CD4-positive, alpha-beta T cell treated with Interleukin-10 for 1 hour (primary cell): ENCODE data around the gene XYLT2.
A peak's percentile ranks its signal among the peaks of the same experiment; 100 is the strongest.
"Not testable (repeated sequence)": the region's sequence is repeated elsewhere in the genome, so short reads cannot be mapped to it uniquely, and the experiment has no call there.

Experiments used
- DNase-seq: peaks from one replicate; pipeline ENCODE4 v3.0.0-alpha.2; 2020

XYLT2 gene

DNA sequence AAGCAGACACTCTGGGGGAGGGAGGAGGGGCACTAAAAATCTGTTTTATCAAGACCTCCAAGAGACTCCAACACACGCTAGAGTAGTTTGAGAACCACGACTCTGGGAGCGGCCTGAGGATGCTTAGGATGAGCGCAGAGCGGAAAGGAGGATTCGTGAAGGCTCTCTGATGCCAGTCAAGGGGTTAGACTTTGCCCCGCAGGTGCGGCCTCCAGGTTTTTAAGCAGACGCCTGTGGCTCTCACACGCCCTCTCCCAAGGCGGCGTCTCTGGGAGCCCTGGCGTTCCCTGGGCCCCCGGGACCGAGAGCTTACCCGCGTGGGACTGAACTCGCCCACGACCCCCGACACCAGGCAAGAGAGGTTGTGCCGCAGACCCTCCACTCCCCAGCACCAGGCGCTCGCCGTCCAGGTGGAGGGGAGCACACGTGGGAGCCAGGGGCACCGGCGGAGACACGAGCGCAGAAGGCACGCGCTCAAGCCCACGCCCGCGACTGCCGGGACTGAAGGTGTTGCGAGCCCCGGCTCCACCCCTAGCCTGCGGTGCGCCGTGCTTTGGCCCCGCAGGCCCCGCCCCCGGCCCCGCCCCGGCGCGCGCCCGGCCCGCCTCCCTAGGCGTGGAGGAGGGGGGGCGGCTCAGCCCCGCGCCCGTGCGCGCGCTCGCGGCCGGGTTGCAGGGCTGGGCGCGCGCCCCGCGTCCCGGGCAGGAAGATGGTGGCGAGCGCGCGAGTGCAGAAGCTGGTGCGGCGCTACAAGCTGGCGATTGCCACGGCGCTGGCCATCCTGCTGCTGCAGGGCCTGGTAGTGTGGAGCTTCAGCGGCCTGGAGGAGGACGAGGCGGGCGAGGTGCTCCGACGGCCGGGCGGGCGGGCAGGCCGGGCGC is at the start of gene XYLT2:
TSS of gene XYLT2 (plus strand) at position 695 of the 881 bp plus-strand sequence. CDS start at position 710, 15 bp downstream.
- peak; percentile 94 for DNase-seq

- peak; percentile 84 for DNase-seq
These were observed 48.5 kb upstream of the XYLT2 start for GRCh38 chr17:50297407-50297865.

GRCh38 chr17:50298018-50298417 is 47.9 kb upstream of the XYLT2 start:
- no peak for DNase-seq

DNA sequence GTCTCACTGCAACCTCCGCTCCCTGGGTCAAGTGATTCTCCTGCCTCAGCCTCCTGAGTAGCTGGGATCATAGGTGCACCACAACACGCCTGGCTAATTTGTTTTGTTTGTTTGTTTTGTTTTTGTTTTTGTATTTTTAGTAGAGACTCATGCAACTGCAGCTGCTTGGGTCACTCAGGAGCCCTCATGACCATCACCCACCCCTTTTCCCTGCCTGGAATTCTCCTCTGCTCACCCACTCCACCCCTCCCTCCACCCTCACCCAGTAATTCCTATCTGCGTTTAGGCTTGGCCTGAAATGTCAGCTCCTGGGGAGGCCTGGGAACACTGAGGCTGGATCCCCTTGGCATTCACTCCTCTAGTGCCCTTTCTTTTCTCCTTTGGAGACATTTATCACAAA is 46.1 kb upstream of the XYLT2 start:
- DNase-seq = no peak

- DNase-seq = not testable (repeated sequence)
These were observed 45.1 kb upstream of the XYLT2 start for GRCh38 chr17:50300824-50301223.

GRCh38 chr17:50301891-50302584 is 43.9 kb upstream of the XYLT2 start:
- no peak for DNase-seq

DNA sequence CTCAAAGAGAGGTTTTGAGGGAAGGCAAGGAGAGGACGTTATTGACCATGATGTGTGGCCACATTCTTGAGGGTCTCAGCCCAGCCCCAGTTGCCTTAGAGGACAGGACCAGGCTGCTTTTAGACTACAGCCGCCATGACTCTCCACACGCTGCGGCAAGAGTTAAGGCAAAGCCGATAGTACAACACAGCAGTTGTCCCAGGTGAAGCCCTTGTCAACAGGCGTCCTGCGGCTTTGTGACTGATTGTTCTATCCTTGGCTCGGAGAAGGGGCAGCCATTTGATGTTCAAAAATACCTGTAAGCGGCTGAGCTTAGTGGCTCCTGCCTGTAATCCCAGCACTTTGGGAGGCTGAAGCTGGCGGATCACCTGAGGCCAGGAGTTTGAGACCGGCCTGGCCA is 42.9 kb upstream of the XYLT2 start:
- DNase-seq = no peak

DNA sequence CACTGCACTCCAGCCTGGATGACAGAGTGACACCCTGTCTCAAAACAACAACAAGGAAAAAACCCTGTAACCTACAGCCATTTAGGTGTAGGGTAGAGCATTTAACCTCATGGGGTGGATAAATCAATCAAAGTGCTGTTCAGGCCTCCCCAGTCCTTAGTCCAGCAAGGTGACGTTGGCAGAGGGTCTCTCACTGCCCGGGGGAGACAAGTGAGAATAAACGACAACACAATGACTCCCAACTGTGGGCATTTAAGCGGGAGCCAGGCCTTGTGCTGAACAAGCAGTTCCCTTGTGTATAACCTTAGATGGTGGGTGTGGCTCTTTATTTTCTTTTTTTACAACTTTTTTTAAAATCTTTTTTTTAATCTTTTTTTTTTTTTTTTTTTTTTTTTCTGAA is 42.3 kb upstream of the XYLT2 start:
- no peak for DNase-seq

- DNase-seq = no peak
These were observed 41.0 kb upstream of the XYLT2 start for GRCh38 chr17:50304781-50305404.

- DNase-seq = no peak
These were observed 38.3 kb upstream of the XYLT2 start for GRCh38 chr17:50307654-50308053.

- no peak for DNase-seq
These were observed 37.3 kb upstream of the XYLT2 start for GRCh38 chr17:50308666-50309065.

GRCh38 chr17:50310455-50311111 is 35.3 kb upstream of the XYLT2 start:
- DNase-seq = no peak

GRCh38 chr17:50311112-50311460 is 34.8 kb upstream of the XYLT2 start:
- DNase-seq = no peak

GRCh38 chr17:50311483-50311882 is 34.4 kb upstream of the XYLT2 start:
- no peak for DNase-seq

- no peak for DNase-seq
These were observed 33.6 kb upstream of the XYLT2 start for GRCh38 chr17:50312308-50312707.

- no peak for DNase-seq
These were observed 31.4 kb upstream of the XYLT2 start for GRCh38 chr17:50314456-50315011.

GRCh38 chr17:50316016-50316587 is 29.8 kb upstream of the XYLT2 start:
- DNase-seq = no peak

DNA sequence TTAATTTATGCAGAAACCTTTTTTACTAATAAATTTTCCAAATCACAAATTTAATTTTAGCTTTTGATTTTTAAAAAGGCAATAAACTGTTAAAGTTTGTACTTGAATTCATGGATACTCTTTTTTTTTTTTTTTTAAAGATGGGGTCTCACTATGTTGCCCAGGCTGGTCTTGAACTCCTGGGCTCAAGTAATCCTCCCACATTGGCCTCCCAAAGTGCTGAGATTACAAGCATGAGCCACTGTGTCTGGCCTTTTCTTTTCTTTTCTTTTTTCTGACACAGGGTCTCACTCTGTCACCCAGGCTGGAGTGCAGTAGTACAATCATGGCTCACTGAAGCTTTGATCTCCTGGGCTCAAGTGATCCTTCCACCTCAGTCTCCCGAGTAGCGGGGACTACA is 29.3 kb upstream of the XYLT2 start:
- not testable (repeated sequence) for DNase-seq

DNA sequence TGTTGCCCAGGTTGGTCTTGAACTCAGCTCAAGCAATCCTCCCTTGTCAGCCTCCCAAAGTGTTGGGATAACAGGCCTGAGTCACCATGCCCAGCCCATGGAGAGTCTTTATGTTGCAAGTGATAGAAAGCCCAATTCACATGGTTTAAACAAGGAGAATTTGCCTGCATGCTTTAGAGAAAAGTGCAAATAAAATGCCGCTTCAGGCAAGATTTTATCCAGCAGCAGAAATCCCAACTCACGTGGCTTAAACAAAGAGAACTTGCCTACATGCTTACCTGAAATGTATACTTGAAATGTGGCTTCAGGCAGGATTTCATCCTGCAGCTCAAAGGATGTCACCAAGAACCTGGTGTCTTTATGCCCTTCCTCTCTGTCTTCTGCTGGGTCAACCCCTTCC is 28.8 kb upstream of the XYLT2 start:
- no peak for DNase-seq

DNA sequence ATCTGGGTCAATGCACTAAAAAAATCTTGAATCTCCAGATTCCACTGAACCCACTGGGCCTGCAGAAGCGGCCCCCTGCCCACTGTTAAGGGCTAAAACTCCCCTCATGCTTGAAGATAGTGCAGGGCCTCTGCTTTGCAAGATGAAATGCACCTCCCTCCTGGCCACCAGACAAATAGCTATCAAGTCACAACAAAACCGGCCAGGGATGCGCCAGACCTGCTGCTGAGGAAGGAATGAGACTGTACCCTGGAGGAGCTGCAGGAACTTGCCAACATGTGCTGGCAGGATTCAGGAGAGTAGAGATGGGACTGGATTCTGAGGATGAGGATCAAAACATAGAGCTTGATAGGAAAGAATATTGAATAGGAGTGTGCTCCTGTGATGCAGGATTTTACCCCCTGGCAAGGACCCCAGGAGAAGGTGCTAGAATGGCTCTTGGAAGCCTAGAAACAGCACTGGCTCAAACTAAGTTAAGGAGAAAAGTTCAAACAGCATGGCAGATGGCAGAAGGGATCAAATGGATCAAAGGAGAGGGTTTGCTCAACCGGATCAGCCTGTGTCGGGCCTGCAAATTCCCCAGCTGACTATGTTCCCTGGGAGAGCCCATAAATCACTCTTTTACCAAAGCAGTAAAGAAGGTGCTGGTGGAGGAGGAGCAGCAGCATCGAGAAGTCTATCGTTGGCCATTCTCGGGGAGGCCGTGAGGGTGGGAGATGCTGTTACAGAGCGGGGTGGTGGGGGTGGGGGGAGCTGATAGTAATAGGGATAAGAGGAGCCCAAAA is 27.2 kb upstream of the XYLT2 start:
- no peak for DNase-seq

DNA sequence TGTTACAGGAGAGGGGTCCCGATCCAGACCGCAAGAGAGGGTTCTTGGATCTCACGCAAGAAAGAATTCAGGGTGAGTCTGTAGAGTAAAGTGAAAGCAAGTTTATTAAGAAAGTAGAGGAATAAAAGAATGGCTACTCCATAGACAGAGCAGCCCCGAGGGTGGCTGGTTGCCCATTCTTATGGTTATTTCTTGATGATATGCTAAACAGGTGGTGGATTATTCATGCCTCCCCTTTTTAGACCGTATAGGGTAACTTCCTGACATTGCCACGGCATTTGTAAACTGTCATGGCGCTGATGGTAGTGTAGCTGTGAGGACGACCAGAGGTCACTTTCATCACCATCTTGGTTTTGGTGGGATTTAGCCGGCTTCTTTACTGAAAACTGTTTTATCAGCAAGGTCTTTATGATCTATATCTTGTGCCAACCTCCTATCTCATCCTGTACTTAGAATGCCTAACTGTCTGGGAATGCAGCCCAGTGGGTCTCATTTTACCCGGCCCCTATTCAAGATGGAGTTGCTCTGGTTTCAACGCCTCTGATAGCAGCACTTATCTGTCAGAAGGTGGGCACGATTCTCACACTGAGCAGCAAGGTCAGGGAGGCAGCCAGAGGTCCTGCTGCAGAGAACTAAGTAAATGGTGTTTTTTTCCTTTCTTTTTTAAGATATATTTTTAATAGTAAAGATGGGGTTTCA is 26.5 kb upstream of the XYLT2 start:
- no peak for DNase-seq
